ENCODE results near the gene CNTNAP2.

DNA sequence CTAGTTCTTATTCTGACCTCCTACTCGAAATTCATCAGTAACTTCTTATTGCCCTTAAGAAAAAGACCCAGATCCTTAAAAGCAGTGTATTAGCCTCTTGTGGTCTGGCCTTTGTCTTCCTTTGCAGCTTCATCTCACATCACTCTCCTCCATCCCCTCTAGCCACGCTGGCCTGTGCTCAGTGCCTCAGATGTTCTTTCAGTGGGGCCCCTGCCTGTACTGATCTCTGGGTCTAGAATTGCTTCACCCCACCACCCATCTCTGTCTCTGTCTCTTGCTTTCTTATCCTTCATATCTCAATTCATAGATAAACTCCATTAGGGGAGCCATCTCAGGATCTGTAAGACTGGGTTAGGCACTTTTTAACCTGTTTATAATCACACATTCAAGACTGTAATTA, 1295.5 kb downstream of the CNTNAP2 start:
- TF ChIP-seq, protein P1, sequence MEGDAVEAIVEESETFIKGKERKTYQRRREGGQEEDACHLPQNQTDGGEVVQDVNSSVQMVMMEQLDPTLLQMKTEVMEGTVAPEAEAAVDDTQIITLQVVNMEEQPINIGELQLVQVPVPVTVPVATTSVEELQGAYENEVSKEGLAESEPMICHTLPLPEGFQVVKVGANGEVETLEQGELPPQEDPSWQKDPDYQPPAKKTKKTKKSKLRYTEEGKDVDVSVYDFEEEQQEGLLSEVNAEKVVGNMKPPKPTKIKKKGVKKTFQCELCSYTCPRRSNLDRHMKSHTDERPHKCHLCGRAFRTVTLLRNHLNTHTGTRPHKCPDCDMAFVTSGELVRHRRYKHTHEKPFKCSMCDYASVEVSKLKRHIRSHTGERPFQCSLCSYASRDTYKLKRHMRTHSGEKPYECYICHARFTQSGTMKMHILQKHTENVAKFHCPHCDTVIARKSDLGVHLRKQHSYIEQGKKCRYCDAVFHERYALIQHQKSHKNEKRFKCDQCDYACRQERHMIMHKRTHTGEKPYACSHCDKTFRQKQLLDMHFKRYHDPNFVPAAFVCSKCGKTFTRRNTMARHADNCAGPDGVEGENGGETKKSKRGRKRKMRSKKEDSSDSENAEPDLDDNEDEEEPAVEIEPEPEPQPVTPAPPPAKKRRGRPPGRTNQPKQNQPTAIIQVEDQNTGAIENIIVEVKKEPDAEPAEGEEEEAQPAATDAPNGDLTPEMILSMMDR (IDR thresholded peaks at IDR 0.05) = no peak
- no peak for TF ChIP-seq POLR2A (IDR thresholded peaks at IDR 0.05)

Data from testis (tissue), 2 donors.